GM18519 (cell line): ENCODE data around the gene BLNK.

Experiments
- ATAC-seq: cut with Tn5 transposase; IDR thresholded peaks from one replicate; pipeline ENCODE4 v1.9.1; 2021; ENCODE audit warnings: mild to moderate bottlenecking, moderate library complexity; ENCODE audit not compliant: unreplicated experiment, low FRiP score

BLNK gene

GRCh38 chr10:96289218-96289910 lies 18.0 kb upstream of the BLNK start:
- ATAC-seq = no peak

DNA sequence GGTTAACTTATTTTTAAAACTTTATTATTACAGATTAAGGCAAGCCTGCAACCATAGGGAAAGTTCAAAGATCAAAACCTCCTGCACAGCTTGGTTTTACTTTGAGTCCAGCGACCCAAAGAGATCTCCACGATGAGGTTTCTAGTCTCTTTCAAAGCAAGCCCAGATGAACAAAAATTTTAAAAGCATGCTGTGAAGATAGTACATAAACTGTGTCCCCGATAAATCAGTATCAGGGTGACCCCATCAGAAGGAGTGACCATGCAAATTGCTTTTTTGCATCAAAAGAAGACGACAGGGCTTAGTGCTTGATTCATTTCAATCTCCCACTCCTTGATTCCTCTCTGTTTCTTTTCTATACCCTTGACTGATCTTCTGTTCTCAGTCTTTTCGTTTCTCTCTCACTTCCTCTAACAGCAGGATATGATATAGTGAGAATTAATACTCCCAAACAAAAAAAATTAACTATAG lies 16.8 kb upstream of the BLNK start:
- peak; percentile 65 for ATAC-seq

- ATAC-seq = peak; percentile 34
These were observed 16.2 kb upstream of the BLNK start for GRCh38 chr10:96287392-96288105.

DNA sequence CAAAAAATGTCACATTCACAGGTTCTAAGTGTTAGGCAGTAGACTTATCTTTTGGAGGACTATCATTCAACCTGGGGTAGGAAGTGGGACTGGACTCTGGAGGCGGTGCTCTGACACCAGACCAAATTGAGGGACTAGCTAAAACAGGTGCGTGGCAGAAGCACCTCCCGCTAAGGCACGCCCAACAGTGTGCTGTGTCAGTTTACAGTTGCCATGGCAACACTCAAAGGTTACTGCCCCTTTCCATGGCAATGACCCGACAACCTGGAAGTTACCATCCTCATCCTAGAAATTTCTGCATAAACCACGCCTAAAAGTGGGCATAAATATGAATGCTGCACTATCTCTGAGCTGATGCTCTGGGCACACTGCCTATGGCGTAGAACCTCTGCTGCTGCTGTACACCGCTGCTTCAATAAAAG lies 14.0 kb upstream of the BLNK start:
- no peak for ATAC-seq

GRCh38 chr10:96283756-96284155 lies 12.4 kb upstream of the BLNK start:
- ATAC-seq = no peak

DNA sequence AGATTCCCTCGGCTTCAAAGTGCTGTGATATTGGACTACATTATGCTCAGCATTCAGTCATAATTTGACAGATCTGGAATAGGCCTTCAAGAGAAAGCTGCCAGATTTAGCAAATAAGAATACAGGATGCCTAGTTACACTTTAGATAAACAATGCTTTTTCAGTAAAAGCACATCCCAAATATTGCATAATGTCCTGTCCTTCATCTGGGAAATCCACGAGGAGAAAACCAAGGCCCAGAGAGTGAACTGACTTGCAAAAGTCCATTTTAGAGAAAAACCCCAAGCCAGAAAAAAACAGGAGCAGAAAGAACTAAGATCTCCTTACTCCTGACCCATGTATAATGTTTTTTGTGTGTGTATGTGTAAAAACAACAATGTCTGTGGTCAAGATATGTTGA lies 12.0 kb upstream of the BLNK start:
- no peak for ATAC-seq

GRCh38 chr10:96281444-96282029 lies 10.2 kb upstream of the BLNK start:
- ATAC-seq = no peak

DNA sequence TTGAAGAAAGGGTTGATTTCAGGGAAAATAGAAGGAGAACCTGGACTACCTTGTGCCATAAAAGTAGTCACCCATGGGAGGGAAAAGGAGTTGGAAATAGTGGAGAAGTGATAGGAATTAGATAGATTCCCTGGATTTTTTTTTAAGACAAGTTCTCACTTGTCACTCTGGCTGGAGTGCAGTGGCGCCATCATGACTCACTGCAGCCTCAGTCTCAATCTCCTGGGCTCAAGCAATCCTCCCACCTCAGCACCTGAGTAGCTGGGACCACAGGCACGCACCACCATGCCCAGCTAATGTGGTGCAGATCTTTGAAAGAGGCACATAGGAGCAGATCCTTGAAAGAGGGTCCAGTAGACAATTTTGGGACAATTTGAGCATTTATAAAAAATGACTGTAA lies 9.5 kb upstream of the BLNK start:
- no peak for ATAC-seq

DNA sequence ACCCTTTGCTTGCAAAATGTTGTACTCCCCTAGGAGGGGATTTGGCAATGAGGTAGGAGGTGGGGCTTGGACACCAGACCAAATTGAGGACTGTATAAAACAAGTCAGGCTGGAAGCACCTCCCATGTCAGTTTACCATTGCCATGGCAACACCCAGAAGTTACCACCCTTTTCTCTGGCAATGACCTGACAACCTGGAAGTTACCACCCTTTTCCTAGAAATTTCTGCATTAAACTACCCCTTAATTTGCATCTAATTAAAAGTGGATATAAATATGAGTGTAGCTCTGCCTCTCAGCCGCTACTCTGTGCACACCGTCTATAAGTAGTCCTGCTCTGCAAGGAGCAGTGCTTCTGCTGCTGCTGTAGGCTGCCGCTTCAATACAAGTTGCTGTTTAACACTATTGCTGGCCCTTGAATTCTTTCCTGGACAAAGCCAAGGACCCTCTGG lies 7.8 kb upstream of the BLNK start:
- no peak for ATAC-seq

DNA sequence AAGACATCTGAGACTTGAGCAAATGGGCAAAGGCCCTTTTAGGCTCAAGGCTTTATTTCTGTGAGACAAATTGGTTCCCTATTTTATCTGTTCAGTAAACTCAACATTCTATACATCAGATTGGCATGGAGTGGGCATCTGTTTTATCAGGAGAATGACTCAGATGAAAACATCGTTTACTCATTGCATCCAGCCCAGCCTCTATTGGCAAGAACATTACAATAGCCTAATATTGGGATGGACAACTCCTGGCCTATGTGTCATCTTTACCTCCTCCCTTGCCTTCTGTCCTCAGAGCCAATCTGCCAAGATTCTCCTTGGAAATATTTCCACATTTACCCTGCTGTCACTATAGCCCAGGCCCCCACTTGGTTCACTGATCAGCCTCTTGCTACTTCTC lies 5.5 kb upstream of the BLNK start:
- ATAC-seq = no peak

- no peak for ATAC-seq
These were observed 5.1 kb upstream of the BLNK start for GRCh38 chr10:96276426-96276825.

DNA sequence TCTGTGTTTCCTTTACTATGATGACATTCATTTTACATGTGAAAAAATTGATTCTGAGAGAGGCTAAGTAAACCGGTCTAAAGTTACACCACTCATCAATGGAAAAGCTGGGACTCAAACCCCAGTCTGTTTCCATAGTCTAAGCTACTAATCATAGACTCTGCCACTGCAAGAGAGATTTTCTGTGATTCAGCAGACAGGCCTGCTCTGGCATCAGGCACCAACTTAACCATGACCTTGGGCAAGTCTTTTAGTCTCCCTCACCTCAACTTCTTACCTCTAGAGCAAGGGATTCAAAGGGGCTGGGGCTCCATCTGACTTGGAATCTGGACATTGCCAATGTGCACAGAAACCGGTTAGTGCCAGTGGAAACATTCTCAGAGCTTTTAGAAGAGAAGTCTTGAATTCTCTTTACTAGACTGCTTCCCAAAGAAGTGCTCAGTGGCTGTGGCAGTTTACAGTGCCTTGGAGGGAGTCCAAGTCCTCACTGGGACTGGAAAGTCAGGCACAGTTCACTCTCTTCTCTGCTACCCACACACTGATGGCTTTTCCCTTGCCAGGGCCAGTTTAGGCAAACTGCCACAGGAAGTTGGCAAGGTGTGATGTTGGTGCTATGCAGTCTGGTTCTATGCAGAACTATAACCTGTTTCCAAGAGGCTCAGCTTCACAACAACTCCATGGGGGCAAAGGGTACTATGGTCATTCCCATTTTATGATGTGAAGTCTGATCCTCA lies 4.5 kb upstream of the BLNK start:
- ATAC-seq = no peak

DNA sequence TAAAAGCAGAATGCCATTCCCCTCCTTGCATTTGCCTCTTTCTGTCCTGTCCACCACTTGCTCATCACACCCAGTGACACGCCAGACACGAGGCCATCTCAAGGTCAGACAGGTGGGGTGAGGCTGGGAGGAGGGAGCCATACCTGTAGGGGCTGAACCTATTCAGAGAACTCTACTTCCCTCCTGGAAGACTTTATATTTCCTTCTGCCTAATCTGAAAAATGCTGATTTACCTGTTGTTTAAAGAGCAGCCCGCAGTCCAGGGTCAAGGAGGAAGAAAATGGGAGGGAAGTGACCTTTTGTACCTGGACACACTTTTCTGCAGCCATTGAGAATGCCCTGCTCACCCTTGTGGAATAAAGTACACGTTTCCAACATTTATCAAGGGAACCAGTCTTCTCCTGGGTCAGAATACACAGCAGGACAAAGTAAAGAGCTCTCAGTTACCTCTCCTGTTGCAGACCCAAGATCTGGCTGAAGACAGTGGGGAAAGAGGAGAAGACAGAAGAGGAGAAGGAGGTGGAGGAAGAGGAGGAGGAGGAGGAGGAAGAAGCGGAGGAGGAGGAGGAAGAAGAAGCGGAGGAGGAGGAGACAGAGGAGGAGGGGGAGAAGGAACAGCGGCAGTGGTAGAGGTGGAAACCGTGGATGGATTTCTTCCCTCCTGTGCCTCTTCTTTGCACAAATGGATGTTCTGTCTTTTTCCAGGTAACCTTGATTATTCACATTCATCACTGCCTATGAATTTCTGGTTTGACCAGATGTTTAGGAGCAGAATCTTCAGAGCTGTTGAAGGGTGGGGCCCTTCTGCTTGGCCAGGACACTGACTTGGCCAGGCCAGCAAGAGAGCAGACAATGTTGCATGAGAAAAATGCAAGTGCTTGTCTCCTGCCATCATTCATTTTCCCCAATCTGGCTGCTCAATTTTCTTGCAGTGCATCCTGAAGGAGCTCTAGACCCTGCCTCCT lies 1.2 kb upstream of the BLNK start:
- no peak for ATAC-seq

DNA sequence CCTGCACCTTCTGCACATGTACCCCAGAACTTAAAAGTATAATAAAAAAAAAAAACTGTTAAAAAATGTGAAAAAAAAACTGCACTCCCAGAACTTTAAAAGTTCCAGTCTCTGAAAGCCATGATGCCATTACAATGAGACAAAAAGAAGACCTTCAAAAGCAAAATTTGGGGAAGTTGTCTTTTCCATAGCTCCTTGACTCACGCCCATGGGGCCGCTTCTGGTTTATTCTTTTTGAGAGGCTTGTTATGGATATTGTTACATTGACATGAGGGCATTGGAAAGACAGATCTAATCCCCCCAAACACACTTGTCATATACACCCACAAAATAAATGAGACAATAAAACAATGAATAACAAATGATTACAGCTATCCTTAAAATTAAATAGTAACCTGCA lies 798 bp downstream of the BLNK start:
- no peak for ATAC-seq

DNA sequence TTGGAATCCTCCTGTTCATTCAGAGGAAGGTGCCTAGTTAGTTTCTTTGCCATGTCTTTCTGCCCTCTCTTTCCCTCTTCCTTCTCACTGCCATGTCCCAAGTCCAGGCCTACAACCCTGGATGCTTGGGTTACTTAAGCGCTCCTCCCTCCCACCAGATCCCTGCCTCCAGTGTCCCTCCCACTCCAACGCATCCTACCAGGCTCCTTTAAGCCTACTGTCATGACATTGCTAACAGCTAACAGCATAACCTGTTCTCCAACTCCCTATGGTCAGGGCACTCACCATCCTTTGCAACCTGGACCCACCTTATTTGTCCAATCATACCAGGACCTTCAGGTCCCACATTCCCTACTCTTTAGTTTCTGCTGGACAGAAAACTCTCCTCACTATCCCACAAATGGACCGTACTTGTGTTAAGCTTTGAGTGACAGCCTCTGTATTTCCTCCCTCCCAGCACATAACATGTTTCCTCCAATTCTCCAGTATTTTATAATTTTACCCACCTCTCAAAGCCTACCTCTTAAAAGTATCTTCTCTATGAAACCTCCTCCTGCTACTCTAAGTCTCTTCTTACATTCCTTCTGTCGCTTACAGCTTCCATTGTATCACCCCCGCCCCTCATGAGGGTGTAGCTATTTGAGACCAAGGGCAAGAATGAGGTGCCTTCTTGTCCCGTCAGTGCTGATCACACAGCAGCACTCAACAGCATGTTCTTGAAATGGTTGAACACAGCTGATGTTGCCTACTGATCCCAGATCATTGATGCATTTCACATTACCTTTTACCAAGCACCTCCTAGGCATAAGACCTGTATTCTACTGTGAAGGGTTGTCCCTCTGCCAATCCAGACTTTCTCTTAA lies 1.7 kb downstream of the BLNK start:
- no peak for ATAC-seq

- no peak for ATAC-seq
These were observed 2.9 kb downstream of the BLNK start for GRCh38 chr10:96268341-96268909.

DNA sequence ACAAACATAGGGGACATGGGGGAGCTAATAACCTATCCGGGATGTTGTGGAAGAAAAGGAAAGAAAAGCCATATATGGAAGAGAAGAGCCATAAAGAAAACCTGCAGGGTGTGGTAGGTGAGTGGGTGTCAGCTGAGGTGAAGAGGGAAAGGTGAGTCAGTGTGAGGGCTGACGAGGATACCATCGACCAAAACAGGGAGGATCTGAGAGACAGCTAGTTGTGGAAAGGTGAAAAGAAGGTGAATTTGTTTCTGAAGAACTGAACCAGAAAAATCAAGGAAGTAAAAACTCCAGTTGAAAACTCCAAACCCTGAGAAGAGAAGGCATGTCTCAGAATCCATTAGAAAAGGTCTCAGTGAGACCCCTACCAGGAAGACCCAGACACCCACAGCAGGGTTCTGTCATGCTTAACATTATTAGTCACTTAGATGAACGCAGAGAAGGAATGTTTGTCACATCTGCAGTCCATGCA lies 4.1 kb downstream of the BLNK start:
- ATAC-seq = no peak

DNA sequence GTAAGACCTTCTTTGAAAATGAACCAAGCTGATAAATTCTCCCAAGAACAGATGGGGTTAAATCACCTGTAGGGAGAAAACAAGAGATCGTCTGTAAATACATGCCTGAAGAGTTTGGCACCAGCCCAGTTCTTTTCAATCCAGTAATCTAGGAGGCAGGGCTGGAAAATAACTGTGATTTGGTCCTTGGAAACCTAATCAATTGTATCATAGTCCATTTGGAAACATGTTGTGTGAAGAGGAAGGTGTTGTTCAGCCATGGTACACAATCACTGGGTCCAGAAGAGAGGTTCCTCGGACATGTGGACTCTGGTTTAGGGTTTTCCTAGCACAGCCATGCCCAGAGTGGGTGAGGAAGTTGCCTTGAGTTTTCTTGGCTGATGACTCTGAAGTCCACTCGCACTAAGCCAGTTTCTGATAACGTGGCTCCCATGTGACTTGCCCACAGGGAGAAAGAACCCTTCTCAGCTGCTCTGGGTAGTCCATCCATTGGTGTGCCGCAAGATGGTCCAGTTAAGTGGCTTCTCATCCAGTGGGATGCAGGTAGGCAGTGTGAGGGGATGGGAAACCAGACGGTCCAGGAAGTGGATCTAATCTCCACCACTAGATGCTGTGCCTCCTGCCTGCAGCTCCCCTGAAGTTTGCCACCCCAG lies 5.1 kb downstream of the BLNK start:
- no peak for ATAC-seq
